ENCODE measurements around the gene ARFGAP1.
A peak's percentile ranks its signal among the peaks of the same experiment; 100 is the strongest.

GRCh38 chr20:63238514-63239125 is 34.0 kb upstream of the ARFGAP1 start:
- TF ChIP-seq BCL11A (IDR thresholded peaks at IDR 0.05; ENCODE audit: low read depth, low read length) (no peak), RELA (IDR thresholded peaks at IDR 0.05; ENCODE audit: borderline replicate concordance, partially characterized antibody) (no peak), NR2F1 (conservative IDR thresholded peaks at IDR 0.05) (no peak), CTCF (IDR thresholded peaks at IDR 0.05 in 2 of 3, conservative IDR thresholded peaks at IDR 0.05 in 1 of 3; ENCODE audit: control insufficient read depth in 2 of 3, extremely low read depth in 1 of 3, insufficient read depth in 1 of 3, low read depth in 3 of 3, low read length in 3 of 3) (peak in 2 of 3 experiments; percentile 15 to 25; a peak in 2 of 6 replicates), EZH2 (IDR thresholded peaks at IDR 0.05; ENCODE audit: borderline replicate concordance, control insufficient read depth, low read depth, low read length) (no peak), SRF (IDR thresholded peaks at IDR 0.05; ENCODE audit: low read depth in 2 of 2, low read length in 2 of 2) (no peak)

Data from GM12878 (cell line).